UCSD-AML1 (cell line): ENCODE measurements around the gene CFL2.
"Not testable (repeated sequence)": the region's sequence is repeated elsewhere in the genome, so short reads cannot be mapped to it uniquely, and the experiment has no call there.

Experiments
- DNase-seq: peaks from one replicate; lab custom pipeline; 2025; ENCODE audit not compliant: unreplicated experiment; lab: John Stamatoyannopoulos, UW

CFL2 gene

DNA sequence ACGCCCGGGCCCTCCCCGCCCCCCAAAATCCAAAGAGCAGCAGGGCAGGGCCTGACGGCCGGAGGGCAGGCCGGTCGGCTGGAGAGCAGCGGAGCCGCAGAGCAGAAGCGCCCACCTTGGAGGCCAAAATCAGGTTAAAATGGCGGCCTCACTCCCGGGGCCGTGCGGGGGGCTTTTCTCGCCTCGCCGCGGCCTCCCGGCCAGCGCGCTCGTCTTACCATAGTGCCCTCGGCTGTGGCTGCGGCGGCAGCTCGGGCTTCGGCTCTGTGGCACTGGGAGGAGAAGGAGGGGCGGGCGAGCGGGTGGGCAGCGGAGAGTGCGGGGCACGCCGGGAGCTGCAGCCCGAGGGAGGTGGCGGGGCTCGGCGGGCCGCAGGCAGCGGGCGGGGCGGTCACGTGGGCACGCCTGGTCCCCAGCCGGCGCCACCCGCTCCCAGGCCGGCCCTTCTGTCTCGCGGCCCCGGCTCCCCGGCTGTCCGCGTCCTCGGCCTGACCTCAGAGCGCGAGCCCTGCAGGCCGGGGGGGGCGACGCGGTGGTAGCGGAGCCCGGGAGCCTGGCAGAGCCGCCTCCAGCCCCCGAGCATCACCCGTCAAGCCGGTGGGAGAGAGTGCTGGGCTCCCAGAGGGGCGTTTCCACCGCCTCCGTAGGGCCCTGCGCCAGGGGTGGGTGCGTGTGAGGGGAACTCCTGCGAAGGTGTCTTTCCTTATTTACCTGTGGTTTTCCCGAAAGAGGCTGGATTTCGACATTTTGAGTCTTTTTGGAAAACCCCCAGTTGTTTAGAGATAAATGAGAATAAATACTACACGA is at the start of gene CFL2:
Gene CFL2, minus strand, starts transcription at position 274 of the 807 bp plus-strand sequence. Its CDS starts 53 bp downstream, at position 221.
- peak; percentile 73 for DNase-seq

DNA sequence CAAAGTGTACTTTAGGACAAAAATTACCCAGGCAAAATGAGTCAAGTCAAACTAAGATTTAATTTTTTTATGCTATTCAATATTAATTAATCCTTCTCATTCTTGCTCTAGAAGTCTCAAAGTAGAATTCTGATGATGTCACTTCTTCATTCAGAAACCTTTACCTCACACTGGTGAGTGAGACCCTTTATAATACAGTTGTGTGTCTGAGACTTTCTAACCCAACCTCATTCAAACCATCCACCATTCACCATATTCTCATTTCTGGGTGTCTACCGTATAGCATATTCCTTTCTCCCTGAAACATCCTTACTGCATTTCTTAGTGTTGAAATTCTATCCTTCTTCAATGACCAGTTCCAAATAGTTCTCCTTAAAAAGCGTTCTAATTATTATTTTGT is 40.8 kb upstream of the CFL2 start:
- no peak for DNase-seq

DNA sequence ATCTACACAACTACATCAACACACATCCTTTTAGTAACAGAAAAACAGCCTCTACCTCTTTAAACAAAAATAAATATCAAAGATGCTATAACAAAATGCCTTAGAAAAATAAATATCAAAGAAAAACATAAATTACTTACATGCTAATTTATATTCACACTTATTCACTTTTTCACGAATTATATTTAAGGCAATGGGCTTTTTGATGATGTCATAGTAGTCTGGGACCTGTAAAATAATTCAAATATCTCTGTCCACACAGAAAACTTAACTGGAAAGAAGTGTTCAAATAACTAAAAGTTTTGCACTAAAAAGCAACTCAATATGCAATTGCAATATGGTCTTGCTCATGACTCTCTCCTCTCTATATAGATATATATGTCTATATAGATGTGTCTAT is 40.3 kb upstream of the CFL2 start:
- DNase-seq, result no peak

DNA sequence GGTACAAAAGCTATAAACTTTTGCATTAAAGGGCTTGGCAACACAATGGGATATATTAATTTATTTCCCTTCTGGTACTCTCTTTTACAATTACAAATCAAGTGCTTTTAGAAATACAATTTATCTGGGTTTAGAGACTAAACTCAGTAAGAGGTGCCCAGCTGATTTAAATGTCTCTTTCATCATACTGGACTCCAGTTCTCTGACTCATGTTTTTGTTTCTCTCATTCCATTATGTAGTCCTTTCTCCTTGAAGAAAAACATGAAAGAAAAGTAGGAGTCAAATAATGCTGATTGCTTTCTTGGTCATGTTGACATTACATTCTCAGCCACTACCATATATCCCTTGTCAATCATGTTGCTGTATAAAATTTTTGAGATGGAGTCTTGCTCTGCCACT is 36.3 kb upstream of the CFL2 start:
- no peak for DNase-seq

DNA sequence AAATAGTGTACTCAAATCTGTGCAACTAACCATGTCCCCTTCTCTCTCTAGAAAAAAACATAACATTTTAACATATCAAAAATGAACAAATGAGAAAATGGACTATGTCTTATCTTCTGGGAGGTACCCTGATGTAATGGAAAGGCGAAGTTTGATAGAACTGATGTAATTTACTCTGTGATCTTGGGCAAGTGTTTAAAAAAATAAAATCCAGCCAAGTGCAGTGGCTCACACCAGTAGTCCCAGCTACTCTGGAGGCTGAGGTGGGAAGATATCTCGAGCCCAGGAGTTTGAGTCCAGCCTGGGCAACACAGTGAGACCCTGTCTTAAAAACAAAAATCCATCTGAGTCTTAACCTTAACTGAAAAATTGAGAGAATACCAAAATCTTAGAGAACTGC is 35.8 kb upstream of the CFL2 start:
- DNase-seq, result no peak

DNA sequence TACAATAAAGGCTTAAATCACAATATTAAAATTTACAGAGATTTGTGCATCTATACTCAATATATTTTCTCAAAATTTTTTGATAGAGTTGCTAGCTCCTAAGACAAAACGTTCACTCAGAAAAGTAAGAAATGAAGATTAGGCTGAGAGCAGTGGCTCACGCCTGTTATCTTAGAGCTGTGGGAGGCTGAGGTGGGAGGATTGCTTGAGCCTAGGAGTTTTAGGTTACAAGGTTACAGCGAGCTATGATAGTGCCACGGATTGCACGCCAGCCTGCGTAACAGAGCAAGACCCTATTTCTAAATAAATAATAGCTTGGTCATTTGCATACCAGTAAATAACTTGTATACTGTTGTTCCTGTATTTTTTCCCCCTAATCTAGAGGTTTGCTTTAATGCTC is 35.0 kb upstream of the CFL2 start:
- DNase-seq, result no peak

DNA sequence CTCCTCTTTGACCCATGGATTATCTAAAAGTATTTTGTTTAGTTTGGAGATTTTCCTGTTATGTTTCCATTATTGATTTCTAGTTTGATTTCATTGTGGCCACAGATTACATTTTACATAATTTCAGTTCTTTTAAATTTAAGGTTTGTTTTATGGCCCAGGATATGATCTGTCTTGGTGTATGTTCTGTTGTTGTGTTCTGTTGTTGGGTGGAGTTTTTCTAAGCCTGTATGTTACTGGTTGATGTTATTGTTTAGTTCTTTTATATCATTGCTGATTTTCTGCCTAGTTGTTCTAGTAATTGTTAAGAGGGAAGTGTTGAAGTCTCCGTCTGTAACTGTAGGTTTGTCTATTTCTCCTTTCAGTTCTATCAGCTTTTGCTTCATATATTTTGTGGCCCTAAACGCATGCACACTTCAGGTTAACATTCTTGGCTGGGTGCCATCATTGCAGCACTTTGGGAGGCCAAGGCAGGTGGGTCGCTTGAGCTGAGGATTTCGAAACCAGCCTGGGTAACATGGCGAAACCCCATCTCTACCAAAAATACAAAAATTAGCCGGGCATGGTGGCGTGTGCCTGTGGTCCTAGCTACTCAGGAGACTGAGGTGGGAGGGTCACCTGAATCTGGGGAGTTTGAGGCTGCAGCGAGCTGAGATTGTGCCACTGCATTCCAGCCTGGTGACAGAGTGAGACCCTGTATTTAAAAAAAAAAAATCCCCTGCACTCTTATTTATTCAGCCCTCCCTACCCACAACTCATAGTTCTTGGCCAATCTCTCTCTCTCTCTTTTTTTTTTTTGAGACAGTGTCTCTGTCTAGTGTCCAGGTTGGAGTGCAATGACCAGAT is 28.1 kb upstream of the CFL2 start:
- no peak for DNase-seq

DNA sequence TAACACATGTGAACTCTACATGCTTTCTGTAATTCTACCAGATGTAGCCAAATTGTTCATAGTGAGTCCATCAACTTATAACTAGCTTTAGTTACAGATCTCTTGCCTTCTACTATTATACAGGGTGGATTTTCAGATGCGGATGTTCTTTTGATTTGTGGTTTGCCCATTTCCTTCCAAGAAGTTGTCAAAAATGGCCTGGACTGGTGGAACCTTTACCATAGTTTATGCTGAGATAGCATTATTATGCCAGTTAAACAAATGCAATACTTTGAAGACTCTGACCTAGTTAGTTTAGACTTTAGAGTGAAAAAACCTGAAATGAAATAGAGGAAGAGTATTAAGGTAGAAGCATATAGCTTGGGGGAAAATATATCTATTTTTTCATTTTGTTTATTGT is 27.4 kb upstream of the CFL2 start:
- DNase-seq, result no peak

DNA sequence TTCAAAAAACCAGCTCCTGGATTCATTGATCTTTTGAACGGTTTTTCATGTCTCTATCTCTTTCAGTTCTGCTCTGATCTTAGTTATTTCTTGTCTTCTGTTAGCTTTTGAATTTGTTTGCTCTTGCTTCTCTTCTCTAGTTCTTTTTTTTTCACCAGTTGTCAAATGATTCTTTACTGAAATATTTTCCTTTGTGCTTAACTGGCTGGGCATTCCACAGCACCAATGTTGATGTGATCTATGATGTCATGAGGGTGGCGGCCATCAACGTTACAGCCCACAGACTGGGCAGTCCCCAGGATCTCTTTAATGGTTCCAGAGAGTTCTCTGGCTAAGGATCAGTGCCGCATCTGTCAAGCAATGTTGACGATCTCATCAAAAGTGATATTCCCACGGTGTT is 25.7 kb upstream of the CFL2 start:
- DNase-seq, result not testable (repeated sequence)

DNA sequence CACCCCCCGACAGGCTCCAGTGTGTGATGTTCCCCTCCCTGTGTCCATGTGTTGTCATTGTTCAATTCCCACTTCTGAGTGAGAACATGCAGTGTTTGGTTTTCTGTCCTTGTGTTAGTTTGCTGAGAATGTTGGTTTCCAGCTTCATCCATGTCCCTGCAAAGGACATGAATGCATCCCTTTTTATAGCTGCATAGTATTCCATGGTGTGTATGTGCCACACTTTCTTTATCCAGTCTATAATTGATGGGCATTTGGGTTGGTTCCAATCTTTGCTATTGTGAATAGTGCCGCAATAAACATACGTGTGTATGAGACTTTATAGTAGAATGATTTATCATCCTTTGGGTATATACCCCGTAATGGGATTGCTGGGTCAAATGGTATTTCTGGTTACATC is 22.7 kb upstream of the CFL2 start:
- DNase-seq, result not testable (repeated sequence)

DNA sequence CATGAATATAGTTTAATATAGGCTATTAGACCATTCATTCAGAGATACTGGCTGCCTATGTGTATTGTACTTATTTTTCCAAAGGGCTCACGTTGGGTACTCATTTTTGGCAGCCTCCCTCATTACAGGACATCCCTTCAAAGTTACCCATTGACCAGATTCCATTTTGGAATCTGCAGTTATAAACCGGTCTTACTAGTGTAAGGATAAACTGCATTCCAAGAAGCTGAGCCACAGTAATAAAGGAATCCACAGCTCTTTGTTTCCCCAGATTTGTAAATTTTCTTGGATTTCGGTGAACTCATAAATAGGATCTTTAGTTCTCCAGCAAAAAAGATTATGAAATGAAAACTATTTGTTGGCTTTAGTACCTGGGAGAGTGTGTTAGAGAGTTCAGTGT is 18.9 kb upstream of the CFL2 start:
- DNase-seq, result no peak

DNA sequence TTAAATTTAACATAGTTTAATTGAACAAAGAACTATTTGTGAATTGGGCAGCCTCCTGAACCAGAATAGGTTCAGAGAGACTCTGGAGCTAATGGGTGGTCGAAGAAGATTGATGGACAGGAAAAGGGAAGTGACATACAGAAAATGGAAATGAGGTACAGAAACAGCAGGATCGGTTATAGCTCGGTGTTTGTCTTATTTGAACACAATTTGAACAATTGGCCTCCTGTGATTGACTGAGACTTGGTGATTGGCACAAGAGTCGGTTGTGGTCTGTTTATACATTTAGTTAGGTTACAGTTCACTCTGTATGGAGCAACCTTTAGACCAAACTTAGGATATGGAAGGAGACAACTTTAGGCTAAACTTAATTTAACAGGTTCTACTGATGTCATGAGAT is 18.4 kb upstream of the CFL2 start:
- DNase-seq, result no peak

DNA sequence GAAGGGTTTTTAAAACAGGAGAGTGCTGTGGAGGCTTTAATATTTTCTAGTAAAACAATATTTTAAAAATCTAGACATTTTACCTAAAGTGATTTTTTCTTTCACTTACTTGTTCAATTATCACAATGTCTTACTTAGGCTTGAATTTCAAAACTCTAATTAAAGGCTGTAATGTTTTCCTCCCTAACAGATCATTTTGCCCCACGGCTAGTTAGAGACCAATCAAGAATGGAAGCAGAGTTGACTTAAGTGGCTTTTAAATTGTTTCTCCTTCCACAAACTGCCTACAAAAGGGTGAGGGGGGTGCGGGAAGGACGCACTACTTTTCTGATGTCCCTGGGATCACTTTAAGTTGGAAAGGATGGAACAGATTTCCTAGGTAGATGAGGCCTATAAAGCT is 9.5 kb upstream of the CFL2 start:
- no peak for DNase-seq

DNA sequence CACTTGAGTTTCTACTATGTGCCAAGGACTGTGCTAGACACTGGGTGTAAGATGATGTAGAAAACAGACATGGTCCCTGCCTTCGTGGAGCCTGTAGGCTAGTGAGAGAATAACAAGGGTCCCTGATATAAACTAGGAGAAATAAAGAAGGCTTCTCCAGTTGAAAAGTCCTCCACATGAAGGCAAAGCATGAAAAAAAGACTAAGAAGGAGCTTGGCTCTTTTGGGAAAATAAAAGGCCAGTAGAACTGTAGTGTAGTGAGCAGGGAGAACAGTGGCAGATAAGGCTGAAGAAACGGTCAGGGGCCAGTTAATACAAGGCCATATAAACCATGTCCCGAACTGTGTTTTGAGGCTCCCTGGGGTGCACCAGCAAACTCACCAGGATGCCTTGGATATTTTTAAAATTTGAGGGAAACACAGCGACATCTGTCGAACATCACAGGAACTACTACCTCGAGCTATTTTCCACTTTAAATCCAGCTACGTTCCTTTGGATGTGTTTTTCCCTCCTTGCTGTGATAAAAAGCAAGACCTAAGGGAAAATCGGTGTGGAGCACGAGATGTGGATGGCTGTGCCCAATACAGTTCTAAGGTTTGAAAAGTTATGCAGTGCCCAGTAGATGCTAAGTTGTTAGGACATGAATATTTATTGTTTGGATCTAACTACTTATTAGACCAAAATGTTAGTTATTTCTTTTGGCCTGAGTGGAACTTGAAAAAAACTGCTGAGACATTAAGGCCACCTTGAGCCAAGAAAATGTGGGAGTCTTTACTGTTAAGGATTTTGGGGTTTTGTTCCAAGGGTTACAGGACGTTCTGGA is 8.5 kb upstream of the CFL2 start:
- DNase-seq, result peak; percentile 17

DNA sequence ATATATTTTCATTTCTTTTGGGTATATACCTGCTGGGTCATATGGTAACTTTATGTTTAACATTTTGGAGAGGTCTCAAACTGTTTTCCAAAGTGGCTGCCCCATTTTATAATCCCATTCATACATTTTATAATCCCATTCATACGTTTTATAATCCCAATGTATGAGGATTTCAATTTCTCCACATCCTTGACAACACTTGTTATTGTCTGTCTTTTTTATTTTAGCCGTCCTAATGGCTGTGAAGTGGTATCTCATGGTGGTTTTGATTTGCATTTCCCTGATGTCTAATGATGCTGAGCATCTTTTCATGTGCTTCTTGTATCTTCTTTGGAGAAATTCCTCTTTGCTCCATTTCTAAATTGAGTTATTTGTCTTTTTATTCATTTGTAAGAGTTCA is 6.7 kb upstream of the CFL2 start:
- no peak for DNase-seq

DNA sequence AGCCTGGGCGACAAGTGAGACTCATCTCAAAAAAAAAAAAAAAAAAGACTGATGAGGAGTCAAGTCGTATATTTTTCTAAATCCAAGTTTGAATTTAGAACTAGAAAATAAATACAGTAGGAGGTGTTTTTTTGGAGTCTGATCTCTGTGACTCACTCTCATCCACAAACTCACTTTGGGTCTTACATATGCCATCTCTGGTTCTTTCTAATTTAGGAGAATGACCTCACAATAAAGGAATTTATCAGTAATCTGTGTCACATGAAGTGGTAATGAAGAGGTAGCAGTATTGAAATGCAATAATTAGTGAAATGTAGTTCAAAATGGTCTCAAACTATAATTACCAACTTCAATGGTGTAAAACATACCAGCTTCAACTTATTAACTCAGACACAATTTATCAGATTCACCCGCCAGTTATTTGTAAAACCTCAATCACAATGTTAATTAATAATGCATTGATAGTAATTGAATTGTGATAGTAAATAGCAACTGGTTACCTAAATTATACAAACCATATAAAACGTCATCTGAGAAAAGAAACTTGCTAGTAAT is 4.4 kb upstream of the CFL2 start:
- no peak for DNase-seq

DNA sequence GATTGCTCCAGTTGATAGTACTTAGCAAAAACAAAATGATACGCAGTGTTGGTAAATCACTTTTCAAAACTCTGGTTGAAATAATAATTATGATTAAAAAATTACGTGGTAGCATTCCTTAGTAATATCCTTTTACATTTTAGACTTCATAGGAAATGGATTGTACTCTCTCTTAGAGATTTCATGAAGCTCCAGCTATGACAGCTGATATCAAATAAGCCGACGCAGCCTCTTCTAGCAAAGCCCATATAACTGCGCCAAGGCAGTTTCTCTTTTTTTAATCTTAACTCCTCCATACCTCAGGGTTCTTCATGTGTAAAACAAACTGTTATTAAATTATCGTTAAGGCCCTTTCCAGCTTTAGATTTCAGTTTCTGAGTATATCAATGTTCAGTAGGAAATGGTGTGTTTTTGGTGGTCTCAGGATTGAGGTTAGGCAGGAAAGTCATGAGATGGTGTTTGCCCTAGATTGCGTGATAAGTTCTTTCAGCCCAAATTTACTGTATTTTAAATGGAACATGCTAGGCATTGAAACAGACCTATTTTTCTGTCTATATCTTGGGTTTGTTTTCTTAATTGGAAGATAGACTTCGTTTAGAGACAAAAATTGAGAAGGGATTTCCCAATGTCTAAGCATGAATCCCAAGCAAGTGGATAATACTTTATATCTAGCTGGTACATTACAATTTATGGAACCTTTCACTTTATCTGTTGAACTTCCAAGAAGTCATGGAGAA is 902 bp upstream of the CFL2 start:
- DNase-seq, result no peak

DNA sequence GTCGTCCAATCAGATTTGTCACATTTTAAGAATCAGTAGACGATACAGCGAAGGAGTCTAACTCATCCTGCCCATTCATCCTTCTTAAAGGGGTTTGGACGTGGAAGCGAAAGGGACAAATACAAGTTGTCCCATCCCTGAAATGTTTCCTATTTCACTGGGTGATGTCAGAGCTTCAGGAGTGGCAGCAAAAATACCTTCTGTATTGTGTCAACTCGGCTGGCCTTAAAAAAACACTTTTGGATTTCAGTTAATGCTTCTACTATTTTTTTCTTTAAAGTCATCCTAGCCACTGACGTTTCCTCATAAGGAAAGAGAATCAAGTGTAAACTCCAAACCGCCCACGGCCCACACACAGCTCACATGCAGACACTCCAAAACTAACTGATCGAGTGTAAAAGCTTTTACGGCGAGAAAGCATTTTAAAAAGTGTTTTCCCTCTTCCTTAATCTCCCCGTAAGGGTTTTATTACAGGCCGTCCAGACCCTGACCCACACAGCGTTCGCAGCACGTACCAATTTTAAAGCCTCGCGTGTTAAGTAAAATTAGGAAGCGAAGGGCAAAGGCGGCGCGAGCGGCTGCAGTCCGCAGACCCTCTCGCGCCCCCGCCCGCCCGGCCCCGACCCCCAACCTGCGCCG is 593 bp downstream of the CFL2 start:
- no peak for DNase-seq

DNA sequence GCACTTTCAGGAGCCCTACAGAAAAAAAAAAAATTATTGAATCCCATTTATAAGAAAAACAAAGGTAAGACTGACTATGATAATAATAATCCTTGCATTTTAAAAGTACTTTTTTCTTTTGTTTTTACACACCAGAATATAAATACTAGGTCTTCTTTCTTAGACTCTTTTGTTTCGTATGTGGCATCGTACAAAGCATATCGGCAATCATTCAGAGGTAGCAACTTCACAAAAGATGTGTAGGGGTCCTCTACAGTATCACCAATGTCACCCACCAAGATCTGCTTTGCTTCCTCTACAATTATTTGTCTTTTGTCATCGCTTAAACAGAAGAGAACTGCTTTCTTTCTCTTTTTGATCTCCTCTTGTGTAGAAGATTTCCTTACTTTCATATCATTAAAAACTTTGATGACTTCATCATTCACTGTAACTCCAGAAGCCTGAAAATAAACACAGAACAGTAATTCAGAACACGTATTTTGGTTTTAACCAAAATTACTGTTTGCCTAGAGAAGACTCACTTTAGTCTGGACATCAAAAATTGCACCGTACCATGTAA is 1.2 kb downstream of the CFL2 start:
- DNase-seq, result no peak
